ENCODE measurements around the gene JPH3.
"Not testable (repeated sequence)": the region's sequence is repeated elsewhere in the genome, so short reads cannot be mapped to it uniquely, and the experiment has no call there.

The JPH3 gene

GRCh38 chr16:87721622-87722585 is 119.6 kb downstream of the JPH3 start:
- DNase-seq = no peak

- no peak for DNase-seq
Observed at GRCh38 chr16:87722590-87723225, 120.4 kb downstream of the JPH3 start.

GRCh38 chr16:87723226-87723623 is 120.9 kb downstream of the JPH3 start:
- DNase-seq = no peak

GRCh38 chr16:87724490-87725291 is 122.4 kb downstream of the JPH3 start:
- no peak for DNase-seq

- DNase-seq = no peak
Observed at GRCh38 chr16:87725596-87726235, 123.4 kb downstream of the JPH3 start.

- DNase-seq = not testable (repeated sequence)
Observed at GRCh38 chr16:87726577-87726976, 124.3 kb downstream of the JPH3 start.

GRCh38 chr16:87727346-87727745 is 125.0 kb downstream of the JPH3 start:
- no peak for DNase-seq

GRCh38 chr16:87728026-87728425 is 125.7 kb downstream of the JPH3 start:
- no peak for DNase-seq

- no peak for DNase-seq
Observed at GRCh38 chr16:87729266-87729954, 127.1 kb downstream of the JPH3 start.

- no peak for DNase-seq
Observed at GRCh38 chr16:87731607-87732006, 129.3 kb downstream of the JPH3 start.

- no peak for DNase-seq
Observed at GRCh38 chr16:87733190-87733589, 130.9 kb downstream of the JPH3 start.

GRCh38 chr16:87734644-87735043 is 132.3 kb downstream of the JPH3 start:
- DNase-seq = no peak

GRCh38 chr16:87735270-87736007 is 133.1 kb downstream of the JPH3 start:
- no peak for DNase-seq

GRCh38 chr16:87736008-87736382 is 133.7 kb downstream of the JPH3 start:
- DNase-seq = no peak

GRCh38 chr16:87739801-87740200 is 137.5 kb downstream of the JPH3 start:
- DNase-seq = no peak

GRCh38 chr16:87740441-87740840 is 138.1 kb downstream of the JPH3 start:
- no peak for DNase-seq

GRCh38 chr16:87740909-87741424 is 138.7 kb downstream of the JPH3 start:
- no peak for DNase-seq

- no peak for DNase-seq
Observed at GRCh38 chr16:87741700-87742415, 139.6 kb downstream of the JPH3 start.

- DNase-seq = no peak
Observed at GRCh38 chr16:87742781-87743490, 140.6 kb downstream of the JPH3 start.

Measured in MV-4-11 (cell line).